ENCODE data around the gene SARNP. TPM values are rescaled to one million over a fixed set of nuclear protein-coding genes. Genes with fewer than 3 reads are reported as not detected.

The SARNP gene
- total RNA-seq, 2 experiments from 2014 or later: 86.1 to 92.0 TPM

DNA sequence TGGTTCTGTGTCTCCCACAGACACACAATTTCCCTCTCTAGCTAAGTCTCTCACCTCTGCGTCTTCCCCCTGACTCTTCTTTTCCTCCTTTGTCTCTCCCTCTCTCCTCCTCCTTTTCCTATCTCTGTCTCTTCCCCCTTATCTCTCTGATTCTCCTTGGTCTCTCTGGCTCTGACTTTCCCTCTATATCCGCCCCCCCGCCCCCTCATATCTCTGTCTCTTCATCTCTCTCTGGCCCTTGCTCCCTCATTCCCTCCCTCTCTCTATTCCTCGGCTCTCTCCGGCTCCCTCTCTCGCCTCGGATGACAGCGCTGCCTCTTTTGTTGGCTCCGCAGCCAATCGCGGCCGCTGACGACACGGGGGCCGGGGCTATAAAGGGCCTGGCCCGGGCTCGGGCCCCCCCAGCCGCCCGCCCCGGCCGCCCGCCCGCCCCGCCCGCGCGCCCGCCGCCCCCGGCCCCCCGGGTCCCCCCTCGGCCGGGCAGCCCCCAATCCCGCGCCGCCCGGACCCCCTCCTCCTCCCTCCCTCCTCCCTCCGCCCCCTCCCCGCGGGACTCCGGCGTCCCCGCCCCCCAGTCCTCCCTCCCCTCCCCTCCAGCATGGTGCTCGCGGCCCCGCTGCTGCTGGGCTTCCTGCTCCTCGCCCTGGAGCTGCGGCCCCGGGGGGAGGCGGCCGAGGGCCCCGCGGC, 74.7 kb downstream of the SARNP start, which contains the start of gene GDF11:
Gene GDF11 (plus strand): TSS at position 404 of the 687 bp plus-strand sequence. CDS start 195 bp downstream, at position 599.
- H4K20me1 ChIP-seq (ENCODE audit: insufficient read depth, low read length): peaks cover 17% of the 10 kb centered on the region; the same call in 1 of the 2 replicates
- ChIA-PET POLR2A (interaction anchor here (0.8 to 3.7 kb wide), 3 partner anchors 53 to 184 kb away, joined by 3 to 12 read pairs (median 3); partner anchors contain the start of gene PYM1), CTCF (ENCODE audit: unreplicated experiment) (interaction anchor here (1.3 to 2.1 kb wide), 2 partner anchors 12 to 69 kb away, joined by 4 to 9 read pairs; no protein-coding TSS in a partner anchor)
- DNase-seq (ENCODE audit: low spot score): peak; percentile 81
- TF ChIP-seq, protein P1, sequence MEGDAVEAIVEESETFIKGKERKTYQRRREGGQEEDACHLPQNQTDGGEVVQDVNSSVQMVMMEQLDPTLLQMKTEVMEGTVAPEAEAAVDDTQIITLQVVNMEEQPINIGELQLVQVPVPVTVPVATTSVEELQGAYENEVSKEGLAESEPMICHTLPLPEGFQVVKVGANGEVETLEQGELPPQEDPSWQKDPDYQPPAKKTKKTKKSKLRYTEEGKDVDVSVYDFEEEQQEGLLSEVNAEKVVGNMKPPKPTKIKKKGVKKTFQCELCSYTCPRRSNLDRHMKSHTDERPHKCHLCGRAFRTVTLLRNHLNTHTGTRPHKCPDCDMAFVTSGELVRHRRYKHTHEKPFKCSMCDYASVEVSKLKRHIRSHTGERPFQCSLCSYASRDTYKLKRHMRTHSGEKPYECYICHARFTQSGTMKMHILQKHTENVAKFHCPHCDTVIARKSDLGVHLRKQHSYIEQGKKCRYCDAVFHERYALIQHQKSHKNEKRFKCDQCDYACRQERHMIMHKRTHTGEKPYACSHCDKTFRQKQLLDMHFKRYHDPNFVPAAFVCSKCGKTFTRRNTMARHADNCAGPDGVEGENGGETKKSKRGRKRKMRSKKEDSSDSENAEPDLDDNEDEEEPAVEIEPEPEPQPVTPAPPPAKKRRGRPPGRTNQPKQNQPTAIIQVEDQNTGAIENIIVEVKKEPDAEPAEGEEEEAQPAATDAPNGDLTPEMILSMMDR (conservative IDR thresholded peaks at IDR 0.05; ENCODE audit: low read length): 0 out of 2 replicates have a peak, but pooled peaks have one; percentile 23
- TF ChIP-seq EZH2phosphoT487 (IDR thresholded peaks at IDR 0.05; ENCODE audit: borderline replicate concordance, low read depth, low read length): no peak
- H3K4me1 ChIP-seq (ENCODE audit: insufficient read depth, low read length, poor library complexity, severe bottlenecking): peaks cover 43% of the 10 kb centered on the region
- H3K27ac ChIP-seq (ENCODE audit: low read depth, low read length, poor library complexity, severe bottlenecking): peak within 1 kb of the TSS; percentile 6
- peak within 1 kb of the TSS; percentile 100 for H3K4me2 ChIP-seq (ENCODE audit: low read length)
- H3K36me3 ChIP-seq (ENCODE audit: insufficient read depth, low read length): peaks cover 12% of the 10 kb centered on the region; the same call in 1 of the 2 replicates
- H3K4me3 ChIP-seq (ENCODE audit: low read depth, low read length, poor library complexity, severe bottlenecking): peak within 1 kb of the TSS; percentile 91
- H3K79me2 ChIP-seq (ENCODE audit: insufficient read depth, low read depth, low read length): peaks cover 18% of the 10 kb centered on the region; the same call in 1 of the 2 replicates
- H3K9me3 ChIP-seq (ENCODE audit: low read length): no peaks in the 10 kb centered on the region
- intact Hi-C loops (cut with micrococcal nuclease; ENCODE audit: unreplicated experiment): loop anchor here (1.0 kb wide), 1 partner anchor 54 kb away; no protein-coding TSS in a partner anchor
- H2AFZ ChIP-seq (ENCODE audit: low read length): peak within 1 kb of the TSS; percentile 38; the same call in 1 of the 2 replicates
- BruUV-seq (replicated peaks): no TSS peak
- no peaks in the 10 kb centered on the region for H3K9me2 ChIP-seq (ENCODE audit: insufficient read depth, low read length)

GRCh38 chr12:55741931-55742680, 75.4 kb downstream of the SARNP start:
- Histone ChIP-seq H4K20me1 (ENCODE audit: insufficient read depth, low read length) (peaks cover 17% of the 10 kb centered on the region; the same call in 1 of the 2 replicates), H3K4me2 (ENCODE audit: low read length) (peak overlapping the region; percentile 69), H3K4me1 (ENCODE audit: insufficient read depth, low read length, poor library complexity, severe bottlenecking) (peaks cover 51% of the 10 kb centered on the region), H3K27ac (ENCODE audit: low read depth, low read length, poor library complexity, severe bottlenecking) (no peak overlapping the region), H2AFZ (ENCODE audit: low read length) (peak overlapping the region; percentile 38; the same call in 1 of the 2 replicates), H3K4me3 (ENCODE audit: low read depth, low read length, poor library complexity, severe bottlenecking) (peak overlapping the region; percentile 60), H3K36me3 (ENCODE audit: insufficient read depth, low read length) (peaks cover 10% of the 10 kb centered on the region; the same call in 1 of the 2 replicates), H3K9me3 (ENCODE audit: low read length) (no peaks in the 10 kb centered on the region), H3K79me2 (ENCODE audit: insufficient read depth, low read depth, low read length) (peaks cover 18% of the 10 kb centered on the region; the same call in 1 of the 2 replicates), H3K9me2 (ENCODE audit: insufficient read depth, low read length) (no peaks in the 10 kb centered on the region)
- TF ChIP-seq, protein P1 (conservative IDR thresholded peaks at IDR 0.05; ENCODE audit: low read length): no peak
- TF ChIP-seq EZH2phosphoT487 (IDR thresholded peaks at IDR 0.05; ENCODE audit: borderline replicate concordance, low read depth, low read length): no peak
- no peak for DNase-seq (ENCODE audit: low spot score)
- no TSS peak for BruUV-seq (replicated peaks)
- ChIA-PET CTCF (ENCODE audit: unreplicated experiment) (interaction anchor here (0.5 to 1.3 kb wide), 4 partner anchors 17 to 76 kb away, joined by 3 to 6 read pairs (median 4); partner anchors contain the start of genes ORMDL2 and SARNP), POLR2A (interaction anchor here (0.7 to 1.1 kb wide), 4 partner anchors 13 to 295 kb away, joined by 3 read pairs; no protein-coding TSS in a partner anchor)
- intact Hi-C loops (cut with micrococcal nuclease; ENCODE audit: unreplicated experiment): no loop called here
